ENCODE data around the gene LIMA1.

Gene LIMA1

DNA sequence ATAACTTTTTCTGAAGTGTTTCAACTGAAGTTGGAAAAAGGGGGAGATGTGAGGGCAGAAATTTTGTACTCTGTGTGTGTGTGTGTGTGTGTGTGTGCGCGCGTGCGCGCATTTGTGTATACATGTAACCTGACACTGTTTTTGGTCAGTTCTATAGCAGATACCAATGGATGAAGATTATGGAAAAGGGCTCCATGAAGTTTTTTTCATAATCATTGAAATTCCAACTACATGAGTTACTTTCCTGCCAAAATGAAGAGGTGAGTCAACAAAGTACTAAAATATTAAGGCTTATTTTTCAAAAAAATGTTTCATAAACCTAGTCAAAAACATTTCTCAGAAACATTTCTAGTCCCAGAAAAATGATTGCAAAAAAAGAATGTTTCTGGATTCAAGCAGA lies 90.4 kb downstream of the LIMA1 start:
- Mint-ChIP-seq H3K4me3 (no peak overlapping the region), H3K27ac (no peak overlapping the region), H3K9me3 (no peaks in the 10 kb centered on the region), H3K36me3 (ENCODE audit: low read depth) (peaks cover 22% of the 10 kb centered on the region), H3K4me1 (peaks cover 5% of the 10 kb centered on the region), H3K27me3 (ENCODE audit: low read depth, poor library complexity) (no peaks in the 10 kb centered on the region)
- TF ChIP-seq, protein P1, sequence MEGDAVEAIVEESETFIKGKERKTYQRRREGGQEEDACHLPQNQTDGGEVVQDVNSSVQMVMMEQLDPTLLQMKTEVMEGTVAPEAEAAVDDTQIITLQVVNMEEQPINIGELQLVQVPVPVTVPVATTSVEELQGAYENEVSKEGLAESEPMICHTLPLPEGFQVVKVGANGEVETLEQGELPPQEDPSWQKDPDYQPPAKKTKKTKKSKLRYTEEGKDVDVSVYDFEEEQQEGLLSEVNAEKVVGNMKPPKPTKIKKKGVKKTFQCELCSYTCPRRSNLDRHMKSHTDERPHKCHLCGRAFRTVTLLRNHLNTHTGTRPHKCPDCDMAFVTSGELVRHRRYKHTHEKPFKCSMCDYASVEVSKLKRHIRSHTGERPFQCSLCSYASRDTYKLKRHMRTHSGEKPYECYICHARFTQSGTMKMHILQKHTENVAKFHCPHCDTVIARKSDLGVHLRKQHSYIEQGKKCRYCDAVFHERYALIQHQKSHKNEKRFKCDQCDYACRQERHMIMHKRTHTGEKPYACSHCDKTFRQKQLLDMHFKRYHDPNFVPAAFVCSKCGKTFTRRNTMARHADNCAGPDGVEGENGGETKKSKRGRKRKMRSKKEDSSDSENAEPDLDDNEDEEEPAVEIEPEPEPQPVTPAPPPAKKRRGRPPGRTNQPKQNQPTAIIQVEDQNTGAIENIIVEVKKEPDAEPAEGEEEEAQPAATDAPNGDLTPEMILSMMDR (IDR thresholded peaks at IDR 0.05): no peak
- no peak for DNase-seq

- peaks cover 5% of the 10 kb centered on the region for H3K4me1 Mint-ChIP-seq
- no peak overlapping the region for H3K4me3 Mint-ChIP-seq
- H3K36me3 Mint-ChIP-seq (ENCODE audit: low read depth): peaks cover 22% of the 10 kb centered on the region
- H3K9me3 Mint-ChIP-seq: no peaks in the 10 kb centered on the region
- DNase-seq: no peak
- TF ChIP-seq, protein P1 (IDR thresholded peaks at IDR 0.05): no peak
- no peaks in the 10 kb centered on the region for H3K27me3 Mint-ChIP-seq (ENCODE audit: low read depth, poor library complexity)
- H3K27ac Mint-ChIP-seq: no peak overlapping the region
These were observed 91.1 kb downstream of the LIMA1 start for GRCh38 chr12:50192236-50192635.

GRCh38 chr12:50190859-50191258 lies 92.5 kb downstream of the LIMA1 start:
- H3K27ac Mint-ChIP-seq: no peak overlapping the region
- DNase-seq: no peak
- no peaks in the 10 kb centered on the region for H3K9me3 Mint-ChIP-seq
- H3K4me3 Mint-ChIP-seq: no peak overlapping the region
- TF ChIP-seq, protein P1 (IDR thresholded peaks at IDR 0.05): no peak
- peaks cover 17% of the 10 kb centered on the region for H3K36me3 Mint-ChIP-seq (ENCODE audit: low read depth)
- peaks cover 5% of the 10 kb centered on the region for H3K4me1 Mint-ChIP-seq
- no peaks in the 10 kb centered on the region for H3K27me3 Mint-ChIP-seq (ENCODE audit: low read depth, poor library complexity)

- Mint-ChIP-seq H3K9me3 (no peaks in the 10 kb centered on the region), H3K4me1 (peaks cover 14% of the 10 kb centered on the region)
These were observed 94.3 kb downstream of the LIMA1 start for GRCh38 chr12:50188875-50189575.

DNA sequence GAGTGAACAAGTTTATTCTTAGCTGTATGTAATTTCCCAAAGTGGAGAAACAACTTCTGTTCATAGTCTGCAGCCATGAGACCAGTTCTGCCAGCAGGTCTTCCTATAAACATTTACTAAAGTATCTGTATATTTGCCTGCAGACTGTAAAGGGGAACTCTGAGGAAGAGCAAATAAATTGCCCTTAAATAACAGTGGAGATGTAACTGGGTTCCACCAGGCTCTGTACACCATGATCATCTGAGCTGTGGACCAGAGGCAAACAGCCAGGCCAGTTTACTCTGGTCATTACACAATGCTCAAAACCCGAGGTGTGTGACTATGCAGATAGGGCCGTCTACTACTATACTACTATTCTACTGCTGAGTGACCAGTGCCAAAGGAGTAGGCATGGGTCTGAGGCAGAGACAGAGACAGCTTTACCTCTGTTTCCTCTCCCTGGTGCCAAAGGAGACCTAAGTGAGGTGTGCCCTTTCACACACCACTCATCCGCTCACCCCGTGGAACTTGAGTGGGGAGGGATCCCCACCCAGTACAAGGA lies 95.0 kb downstream of the LIMA1 start:
- DNase-seq: no peak
- H3K36me3 Mint-ChIP-seq (ENCODE audit: low read depth): peaks cover 17% of the 10 kb centered on the region
- H3K9me3 Mint-ChIP-seq: no peaks in the 10 kb centered on the region
- H3K4me3 Mint-ChIP-seq: no peak overlapping the region
- TF ChIP-seq, protein P1 (IDR thresholded peaks at IDR 0.05): no peak
- H3K4me1 Mint-ChIP-seq: peaks cover 14% of the 10 kb centered on the region
- H3K27me3 Mint-ChIP-seq (ENCODE audit: low read depth, poor library complexity): peaks cover 2% of the 10 kb centered on the region
- no peak overlapping the region for H3K27ac Mint-ChIP-seq

More at GRCh38 chr12:50188875-50189575, 94.3 kb downstream of the LIMA1 start:
- no peak for DNase-seq
- Mint-ChIP-seq H3K27ac (no peak overlapping the region), H3K36me3 (ENCODE audit: low read depth) (peaks cover 17% of the 10 kb centered on the region), H3K4me3 (no peak overlapping the region), H3K27me3 (ENCODE audit: low read depth, poor library complexity) (peaks cover 2% of the 10 kb centered on the region)
- TF ChIP-seq, protein P1 (IDR thresholded peaks at IDR 0.05): no peak
